AG09309 (cell line): Measurements from ENCODE around the gene TFB2M.
"Not testable (repeated sequence)": the region's sequence is repeated elsewhere in the genome, so short reads cannot be mapped to it uniquely, and the experiment has no call there.

Source experiments
- DNase-seq: peaks from one replicate; pipeline ENCODE4 v3.0.0-alpha.2; 2010; ENCODE audit warnings: low read depth
- H3K4me3 ChIP-seq: 2 replicates; pipeline ENCODE4 v1.5.1; 2011; ENCODE audit warnings: mild to moderate bottlenecking, low read depth, low read length, moderate library complexity; ENCODE audit not compliant: control insufficient read depth
- TF ChIP-seq, protein P1 (sequence below): IDR thresholded peaks from 2 replicates; pipeline ENCODE4 v1.5.1; 2011; ENCODE audit warnings: mild to moderate bottlenecking, low read depth, low read length, inconsistent platforms; ENCODE audit not compliant: insufficient read depth, control insufficient read depth; ENCODE audit errors: missing control alignments

The TFB2M gene

DNA sequence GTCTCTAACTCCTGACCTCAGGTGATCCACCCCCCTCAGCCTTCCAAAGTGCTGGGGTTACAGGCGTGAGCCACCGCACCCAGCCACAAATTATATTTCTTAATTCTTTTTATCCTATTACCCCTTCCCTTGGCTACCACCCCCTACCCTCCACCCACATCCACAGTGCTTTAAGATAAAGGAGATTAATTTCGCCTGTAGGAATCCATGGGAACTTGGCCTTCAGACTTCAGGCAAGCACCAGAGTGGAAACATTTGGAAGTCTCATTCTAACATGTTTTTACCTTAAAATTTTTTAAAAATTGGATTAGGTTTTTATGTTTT lies 10.6 kb upstream of the TFB2M start:
- DNase-seq = no peak
- TF ChIP-seq, protein P1, sequence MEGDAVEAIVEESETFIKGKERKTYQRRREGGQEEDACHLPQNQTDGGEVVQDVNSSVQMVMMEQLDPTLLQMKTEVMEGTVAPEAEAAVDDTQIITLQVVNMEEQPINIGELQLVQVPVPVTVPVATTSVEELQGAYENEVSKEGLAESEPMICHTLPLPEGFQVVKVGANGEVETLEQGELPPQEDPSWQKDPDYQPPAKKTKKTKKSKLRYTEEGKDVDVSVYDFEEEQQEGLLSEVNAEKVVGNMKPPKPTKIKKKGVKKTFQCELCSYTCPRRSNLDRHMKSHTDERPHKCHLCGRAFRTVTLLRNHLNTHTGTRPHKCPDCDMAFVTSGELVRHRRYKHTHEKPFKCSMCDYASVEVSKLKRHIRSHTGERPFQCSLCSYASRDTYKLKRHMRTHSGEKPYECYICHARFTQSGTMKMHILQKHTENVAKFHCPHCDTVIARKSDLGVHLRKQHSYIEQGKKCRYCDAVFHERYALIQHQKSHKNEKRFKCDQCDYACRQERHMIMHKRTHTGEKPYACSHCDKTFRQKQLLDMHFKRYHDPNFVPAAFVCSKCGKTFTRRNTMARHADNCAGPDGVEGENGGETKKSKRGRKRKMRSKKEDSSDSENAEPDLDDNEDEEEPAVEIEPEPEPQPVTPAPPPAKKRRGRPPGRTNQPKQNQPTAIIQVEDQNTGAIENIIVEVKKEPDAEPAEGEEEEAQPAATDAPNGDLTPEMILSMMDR = no peak
- H3K4me3 ChIP-seq = no peak overlapping the region

DNA sequence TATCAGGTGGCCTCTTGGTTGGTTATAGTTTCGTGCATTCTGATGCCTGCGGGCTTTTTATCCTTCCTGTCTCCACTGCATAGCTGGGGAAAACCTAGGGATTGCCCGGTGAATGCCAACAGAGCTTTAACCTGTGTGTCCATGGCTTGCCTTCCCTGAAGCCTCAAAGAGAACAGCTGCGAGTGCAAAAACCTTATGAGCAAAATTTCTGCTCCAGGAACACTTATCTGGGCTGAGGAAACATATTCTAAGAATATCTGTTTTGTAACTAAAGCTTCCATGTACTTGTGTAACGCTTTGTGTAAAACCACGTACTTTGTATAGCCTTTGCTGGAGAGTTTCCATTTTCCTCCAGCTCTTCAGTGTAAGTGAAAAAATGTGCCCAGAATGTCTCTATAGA lies 7.4 kb upstream of the TFB2M start:
- no peak overlapping the region for H3K4me3 ChIP-seq
- no peak for DNase-seq
- TF ChIP-seq, protein P1 = no peak

DNA sequence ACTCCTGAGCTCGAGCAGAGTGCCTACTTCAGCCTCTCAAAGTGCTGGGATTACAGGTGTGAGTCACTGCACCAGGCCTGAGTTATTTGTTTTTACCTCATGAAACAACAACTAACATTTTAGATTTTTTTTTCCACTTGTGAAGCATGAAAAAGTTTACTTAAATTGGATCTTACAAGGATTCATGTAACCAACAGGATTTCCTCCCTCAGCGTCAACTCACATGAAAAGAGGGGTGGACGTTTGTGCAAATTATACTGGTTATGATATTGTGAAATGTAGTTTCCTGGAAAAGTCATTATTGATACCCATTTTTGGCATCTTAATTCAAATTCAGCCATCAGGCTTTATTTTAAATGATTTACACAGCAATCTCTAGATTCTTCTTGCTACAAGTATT lies 6.7 kb upstream of the TFB2M start:
- TF ChIP-seq, protein P1 = no peak
- H3K4me3 ChIP-seq = no peak overlapping the region
- no peak for DNase-seq

DNA sequence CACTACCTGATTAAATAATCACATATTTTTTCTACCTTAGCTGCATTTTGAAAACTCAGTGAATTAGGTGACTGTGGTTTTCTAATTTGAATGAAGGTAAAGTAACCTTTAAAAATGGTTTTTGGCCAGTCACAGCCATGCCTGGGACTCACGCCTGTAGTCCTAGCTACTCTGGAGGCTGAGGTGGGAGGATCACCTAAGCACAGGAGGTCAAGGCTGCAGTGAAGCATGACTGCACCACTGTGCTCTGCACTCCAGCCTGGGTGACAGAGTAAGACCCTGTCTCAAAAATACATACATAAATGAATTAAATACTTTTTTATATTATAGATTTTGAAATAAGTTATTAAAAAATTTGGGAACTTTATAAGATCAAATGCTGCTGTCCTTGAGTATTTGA lies 5.9 kb upstream of the TFB2M start:
- H3K4me3 ChIP-seq = no peak overlapping the region
- TF ChIP-seq, protein P1 = no peak
- no peak for DNase-seq

DNA sequence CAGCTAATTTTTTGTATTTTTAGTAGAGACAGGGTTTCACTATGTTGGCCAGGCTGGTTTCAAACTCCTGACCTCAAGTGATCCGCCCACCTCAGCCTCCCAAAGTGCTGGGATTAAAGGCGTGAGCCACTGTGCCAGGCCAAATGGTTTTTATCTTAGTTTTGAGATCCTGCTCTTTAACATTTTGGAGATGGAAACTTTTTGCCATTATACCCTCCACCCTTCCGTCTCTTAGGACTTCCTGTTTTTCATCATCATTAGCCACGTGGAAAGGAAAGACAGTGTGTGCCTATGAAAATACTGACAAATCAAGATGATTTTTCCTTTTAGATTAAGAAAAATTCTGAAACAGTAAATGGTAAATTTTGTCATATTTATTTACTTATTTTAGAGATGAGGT lies 5.2 kb upstream of the TFB2M start:
- DNase-seq, H3K4me3 ChIP-seq: not testable (repeated sequence)

DNA sequence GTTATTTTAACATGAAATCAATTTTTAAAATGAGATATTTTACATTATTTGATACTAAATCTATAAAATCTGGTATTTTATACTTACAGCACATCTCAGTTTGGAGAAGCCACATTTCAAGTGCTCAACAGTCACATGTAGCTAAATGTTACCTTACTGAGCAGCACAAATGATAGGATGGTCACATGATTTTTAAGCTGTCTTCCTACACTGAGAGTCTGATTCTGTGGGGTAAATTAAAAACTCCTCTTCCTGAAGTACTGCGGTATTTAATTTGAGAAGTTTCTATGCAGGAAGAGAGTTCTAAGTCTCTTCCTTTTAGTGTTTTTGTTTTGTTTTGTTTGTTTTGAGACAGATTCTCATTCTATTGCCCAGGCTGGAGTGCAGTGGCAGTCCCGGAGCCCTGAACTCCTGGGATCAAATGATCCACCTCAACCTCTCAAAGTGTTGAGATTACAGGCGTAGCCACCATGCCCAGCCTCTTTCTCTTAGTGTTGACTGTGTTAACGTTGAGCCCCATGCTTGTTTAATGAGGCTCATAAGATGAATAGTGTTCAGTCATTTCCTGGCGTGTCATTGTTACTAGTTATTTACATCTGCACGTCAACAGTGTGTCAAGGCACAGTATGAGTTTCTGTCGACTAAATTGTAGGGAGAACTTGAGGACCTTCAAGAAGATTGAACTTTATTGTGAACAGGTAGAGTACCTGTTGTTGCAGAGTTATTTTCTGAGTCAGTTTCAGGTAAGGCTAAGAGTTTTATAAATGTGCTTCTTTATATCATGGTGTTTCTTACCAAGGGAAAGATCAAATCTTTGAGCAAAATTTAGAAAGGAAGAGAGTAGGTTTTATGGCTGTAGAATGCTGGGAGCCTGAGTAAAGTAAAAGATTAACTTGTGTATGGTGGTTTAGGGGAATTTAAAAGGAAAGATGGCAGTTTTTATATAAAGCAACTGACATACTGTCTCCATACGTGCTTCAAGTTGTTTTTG lies 3.5 kb upstream of the TFB2M start:
- H3K4me3 ChIP-seq = no peak overlapping the region
- no peak for DNase-seq
- TF ChIP-seq, protein P1 = no peak

DNA sequence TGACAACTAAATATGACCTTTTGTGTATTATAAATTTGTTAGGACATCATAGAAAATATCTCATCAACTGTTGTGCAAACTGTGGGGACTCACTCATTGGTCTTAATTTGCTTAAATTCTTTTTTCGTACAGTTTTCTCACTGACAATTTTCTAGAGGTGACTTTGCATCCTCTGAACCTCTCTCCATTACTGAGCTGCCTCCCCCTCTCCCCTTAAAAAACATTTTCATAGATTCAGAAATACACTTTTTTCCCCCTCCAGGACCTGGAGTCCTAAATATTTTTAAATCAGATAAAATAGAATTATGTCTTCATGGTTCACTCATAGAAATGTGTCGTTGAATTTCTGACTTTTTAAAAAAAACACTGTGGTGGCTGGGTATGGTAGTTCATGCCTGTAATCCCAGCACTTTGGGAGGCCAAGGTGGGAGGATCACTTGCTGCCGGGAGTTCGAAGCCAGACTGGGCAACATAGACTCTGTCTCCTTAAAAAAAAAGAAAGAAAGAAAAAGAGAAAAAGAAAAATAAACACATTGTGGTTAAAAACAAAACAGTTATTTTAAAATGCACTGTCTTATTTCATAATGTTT lies 1.7 kb upstream of the TFB2M start:
- H3K4me3 ChIP-seq = peak overlapping the region; percentile 75
- DNase-seq = no peak
- TF ChIP-seq, protein P1 = no peak
